HG03280 (cell line): Measurements from ENCODE around the gene MGA.
A peak's percentile ranks its signal among the peaks of the same experiment; 100 is the strongest.

Experiments
- ATAC-seq: cut with Tn5 transposase; IDR thresholded peaks from one replicate; pipeline ENCODE4 v1.9.1; 2021; ENCODE audit warnings: mild to moderate bottlenecking, moderate library complexity; ENCODE audit not compliant: unreplicated experiment

The MGA gene

GRCh38 chr15:41660235-41661077 lies at the start of gene MGA:
Gene MGA, plus strand, starts transcription at chr15:41660405.
- ATAC-seq, result peak; percentile 76

GRCh38 chr15:41620536-41621199 lies 39.5 kb upstream of the MGA start:
- ATAC-seq, result no peak

GRCh38 chr15:41621200-41622193 lies 38.7 kb upstream of the MGA start:
- ATAC-seq, result no peak

GRCh38 chr15:41622901-41623300 lies 37.3 kb upstream of the MGA start:
- ATAC-seq, result no peak

- no peak for ATAC-seq
Observed at GRCh38 chr15:41627203-41627602, 33.0 kb upstream of the MGA start.

- ATAC-seq, result no peak
Observed at GRCh38 chr15:41629463-41629862, 30.7 kb upstream of the MGA start.

GRCh38 chr15:41629883-41630282 lies 30.3 kb upstream of the MGA start:
- no peak for ATAC-seq

- no peak for ATAC-seq
Observed at GRCh38 chr15:41630616-41631217, 29.5 kb upstream of the MGA start.

GRCh38 chr15:41631880-41632470 lies 28.2 kb upstream of the MGA start:
- no peak for ATAC-seq

GRCh38 chr15:41633609-41634008 lies 26.6 kb upstream of the MGA start:
- ATAC-seq, result no peak

- ATAC-seq, result no peak
Observed at GRCh38 chr15:41634072-41634626, 26.1 kb upstream of the MGA start.

- ATAC-seq, result no peak
Observed at GRCh38 chr15:41637086-41637485, 23.1 kb upstream of the MGA start.

GRCh38 chr15:41640985-41641384 lies 19.2 kb upstream of the MGA start:
- no peak for ATAC-seq

GRCh38 chr15:41647262-41647661 lies 12.9 kb upstream of the MGA start:
- ATAC-seq, result no peak

GRCh38 chr15:41648097-41648496 lies 12.1 kb upstream of the MGA start:
- ATAC-seq, result no peak

- no peak for ATAC-seq
Observed at GRCh38 chr15:41648770-41649169, 11.4 kb upstream of the MGA start.

- no peak for ATAC-seq
Observed at GRCh38 chr15:41650806-41651205, 9.4 kb upstream of the MGA start.

GRCh38 chr15:41651373-41651772 lies 8.8 kb upstream of the MGA start:
- ATAC-seq, result no peak

GRCh38 chr15:41653760-41654159 lies 6.4 kb upstream of the MGA start:
- ATAC-seq, result no peak

- ATAC-seq, result no peak
Observed at GRCh38 chr15:41655716-41656115, 4.5 kb upstream of the MGA start.
